Tibial artery (tissue), 4 donors: ENCODE data around the gene GID8.
A peak's percentile ranks its signal among the peaks of the same experiment; 100 is the strongest.

Source experiments
- DNase-seq, 2 donors: peaks; one replicate each; pipeline ENCODE4 v3.0.0-alpha.2; 2019
- H3K27ac ChIP-seq, 2 donors: fragments of 200-600 bp; sonication (generic) in 1 of 2; 1 replicate in 1 of 2; 2 replicates in 1 of 2; pipeline ENCODE4 v1.5.1; 2018 to 2019; ENCODE audit warnings: mild to moderate bottlenecking in 1 of 2
- H3K27me3 ChIP-seq, 2 donors: fragments of 200-600 bp; sonication (generic) in 1 of 2; one replicate each; pipeline versions ENCODE4 v1.5.1 to v1.6.0; 2016 to 2019
- H3K36me3 ChIP-seq, 3 donors: fragments of 200-600 bp; sonication (generic) in 2 of 3; one replicate each; pipeline ENCODE4 v1.5.1; 2016 to 2019; ENCODE audit warnings: mild to moderate bottlenecking in 2 of 3
- H3K4me1 ChIP-seq, 4 donors: fragments of 200-600 bp; sonication (generic) in 2 of 4; 1 replicate in 3 of 4; 2 replicates in 1 of 4; pipeline ENCODE4 v1.5.1; 2016 to 2019
- H3K4me3 ChIP-seq, 2 donors: fragments of 200-600 bp; sonication (generic) in 1 of 2; 1 replicate in 1 of 2; 2 replicates in 1 of 2; pipeline ENCODE4 v1.5.1; 2018 to 2019; ENCODE audit warnings: mild to moderate bottlenecking in 2 of 2
- H3K9me3 ChIP-seq, 3 donors: fragments of 200-600 bp; sonication (generic) in 1 of 3; one replicate each; pipeline ENCODE4 v1.5.1; 2016 to 2019
- CTCF ChIP-seq, 2 experiments: fragments of 200-600 bp in 1 of 2; fragments of 450-650 bp in 1 of 2; IDR thresholded peaks; one replicate each; pipeline ENCODE4 v1.5.1; 2017 to 2019; ENCODE audit warnings: antibody characterized with exemption in 2 of 2, mild to moderate bottlenecking in 1 of 2, moderate library complexity in 1 of 2
- intact Hi-C: fragments of 100-400 bp; cut with DNase I; formaldehyde crosslinking; loops from one replicate; pipeline ENCODE4 v1.15.0; 2023; ENCODE audit warnings: low total_unique reads

Gene GID8

GRCh38 chr20:62951896-62952372 lies 14.0 kb downstream of the GID8 start:
- TF ChIP-seq CTCF (IDR thresholded peaks at IDR 0.05), result no peak
- peak overlapping the region; percentile 34 to 51 for H3K4me3 ChIP-seq

GRCh38 chr20:62952373-62952967 lies 14.5 kb downstream of the GID8 start, which contains the start of gene SLC17A9:
Gene SLC17A9 (plus strand): TSS chr20:62952709. CDS start chr20:62952831, 122 bp downstream.
- Histone ChIP-seq H3K27ac (peak within 1 kb of the TSS; percentile 86 to 98), H3K9me3 (no peaks in the 10 kb centered on the region), H3K4me3 (peak within 1 kb of the TSS; percentile 34 to 51), H3K4me1 (peaks cover 0 to 33% (median 26%) of the 10 kb centered on the region in 4 donors), H3K27me3 (no peaks in the 10 kb centered on the region), H3K36me3 (peaks cover 15 to 35% (median 31%) of the 10 kb centered on the region in 3 donors)
- TF ChIP-seq CTCF (IDR thresholded peaks at IDR 0.05), result no peak
- DNase-seq, result peak; percentile 70 to 86
- intact Hi-C loops, result no loop called here

More at GRCh38 chr20:62951896-62952372, 14.0 kb downstream of the GID8 start:
- peaks cover 0 to 33% (median 26%) of the 10 kb centered on the region in 4 donors for H3K4me1 ChIP-seq
- H3K9me3 ChIP-seq, result no peaks in the 10 kb centered on the region
- peaks cover 19 to 41% (median 34%) of the 10 kb centered on the region in 3 donors for H3K36me3 ChIP-seq
- peak overlapping the region; percentile 86 to 98 for H3K27ac ChIP-seq
- H3K27me3 ChIP-seq, result no peaks in the 10 kb centered on the region
- no peak for DNase-seq
- intact Hi-C loops, result no loop called here

- intact Hi-C loops, result no loop called here
- peak overlapping the region; percentile 86 to 98 for H3K27ac ChIP-seq
- no peak for DNase-seq
- peaks cover 0 to 33% (median 26%) of the 10 kb centered on the region in 4 donors for H3K4me1 ChIP-seq
- peak overlapping the region; percentile 34 to 51 for H3K4me3 ChIP-seq
- peaks cover 8 to 28% (median 23%) of the 10 kb centered on the region in 3 donors for H3K36me3 ChIP-seq
- no peaks in the 10 kb centered on the region for H3K27me3 ChIP-seq
- TF ChIP-seq CTCF (IDR thresholded peaks at IDR 0.05), result no peak
- H3K9me3 ChIP-seq, result no peaks in the 10 kb centered on the region
These were observed 15.3 kb downstream of the GID8 start for GRCh38 chr20:62952968-62953838.

GRCh38 chr20:62953839-62954703 lies 16.1 kb downstream of the GID8 start:
- peak overlapping the region; percentile 86 to 98 for H3K27ac ChIP-seq
- H3K27me3 ChIP-seq, result no peaks in the 10 kb centered on the region
- intact Hi-C loops, result no loop called here
- no peaks in the 10 kb centered on the region for H3K9me3 ChIP-seq
- DNase-seq, result peak; percentile 82 to 92
- peak overlapping the region; percentile 34 to 51 for H3K4me3 ChIP-seq
- H3K4me1 ChIP-seq, result peaks cover 0 to 33% (median 26%) of the 10 kb centered on the region in 4 donors
- H3K36me3 ChIP-seq, result peaks cover 6 to 19% (median 17%) of the 10 kb centered on the region in 3 donors
- TF ChIP-seq CTCF (IDR thresholded peaks at IDR 0.05), result no peak
